GM21367 (cell line): Measurements from ENCODE around the gene JAG2.

ENCODE experiments used
- ATAC-seq: cut with Tn5 transposase; IDR thresholded peaks from one replicate; pipeline ENCODE4 v1.9.1; 2021; ENCODE audit not compliant: unreplicated experiment

The JAG2 gene

GRCh38 chr14:105204206-105204930 is 35.8 kb upstream of the JAG2 start:
- no peak for ATAC-seq

GRCh38 chr14:105203701-105204100 is 35.1 kb upstream of the JAG2 start:
- ATAC-seq: no peak

- ATAC-seq: no peak
These were observed 34.5 kb upstream of the JAG2 start for GRCh38 chr14:105203057-105203531.

GRCh38 chr14:105201925-105202513 is 33.4 kb upstream of the JAG2 start:
- no peak for ATAC-seq

GRCh38 chr14:105201156-105201924 is 32.8 kb upstream of the JAG2 start:
- no peak for ATAC-seq

- ATAC-seq: no peak
These were observed 32.1 kb upstream of the JAG2 start for GRCh38 chr14:105200641-105201040.

GRCh38 chr14:105200074-105200473 is 31.5 kb upstream of the JAG2 start:
- no peak for ATAC-seq

GRCh38 chr14:105199093-105199492 is 30.5 kb upstream of the JAG2 start:
- ATAC-seq: no peak

- no peak for ATAC-seq
These were observed 30.0 kb upstream of the JAG2 start for GRCh38 chr14:105198588-105198987.

GRCh38 chr14:105197211-105197641 is 28.6 kb upstream of the JAG2 start:
- no peak for ATAC-seq

GRCh38 chr14:105196265-105196960 is 27.8 kb upstream of the JAG2 start:
- ATAC-seq: no peak

GRCh38 chr14:105195522-105196264 is 27.1 kb upstream of the JAG2 start:
- ATAC-seq: no peak

GRCh38 chr14:105195051-105195450 is 26.5 kb upstream of the JAG2 start:
- ATAC-seq: no peak

- ATAC-seq: no peak
These were observed 25.6 kb upstream of the JAG2 start for GRCh38 chr14:105193916-105194782.

GRCh38 chr14:105192866-105193731 is 24.5 kb upstream of the JAG2 start:
- no peak for ATAC-seq

- no peak for ATAC-seq
These were observed 19.5 kb upstream of the JAG2 start for GRCh38 chr14:105187935-105188524.

- no peak for ATAC-seq
These were observed 18.5 kb upstream of the JAG2 start for GRCh38 chr14:105187116-105187515.

- ATAC-seq: no peak
These were observed 17.4 kb upstream of the JAG2 start for GRCh38 chr14:105185973-105186372.
